Stimulated activated CD4-positive, alpha-beta T cell treated with anti-CD3 and anti-CD28 coated beads, Interleukin-12 subunit alpha, Interleukin-12 subunit beta, amount 100 ng/mL, for 4 hours (primary cell): Measurements from ENCODE around the gene CDH13.

ENCODE experiments used
- DNase-seq: peaks from one replicate; pipeline ENCODE4 v3.0.0-alpha.2; 2020

The CDH13 gene

DNA sequence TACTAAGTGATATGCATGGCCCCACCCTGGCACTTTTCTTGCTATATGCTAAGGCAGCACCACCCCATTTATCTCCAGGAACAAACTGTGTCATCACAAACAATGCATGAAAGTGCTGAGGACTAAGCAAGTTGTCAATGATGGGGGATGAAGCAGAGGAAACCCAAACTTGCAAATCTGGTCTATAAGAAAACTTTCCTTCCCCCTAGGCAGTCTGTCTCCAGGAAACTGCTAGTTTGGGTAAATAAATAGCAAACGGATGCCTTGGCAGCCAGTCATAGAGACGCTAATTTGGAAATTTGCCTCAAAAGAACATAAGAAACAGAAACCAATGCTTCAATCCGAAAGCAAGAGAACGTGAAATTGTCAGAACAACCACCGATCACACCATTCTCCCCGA lies 1175.4 kb downstream of the CDH13 start:
- no peak for DNase-seq

- no peak for DNase-seq
Measured at GRCh38 chr16:83802554-83803205, 1175.9 kb downstream of the CDH13 start.

- DNase-seq: no peak
Measured at GRCh38 chr16:83803811-83804210, 1177.0 kb downstream of the CDH13 start.

- no peak for DNase-seq
Measured at GRCh38 chr16:83804366-83804765, 1177.6 kb downstream of the CDH13 start.

- no peak for DNase-seq
Measured at GRCh38 chr16:83806036-83806435, 1179.3 kb downstream of the CDH13 start.

DNA sequence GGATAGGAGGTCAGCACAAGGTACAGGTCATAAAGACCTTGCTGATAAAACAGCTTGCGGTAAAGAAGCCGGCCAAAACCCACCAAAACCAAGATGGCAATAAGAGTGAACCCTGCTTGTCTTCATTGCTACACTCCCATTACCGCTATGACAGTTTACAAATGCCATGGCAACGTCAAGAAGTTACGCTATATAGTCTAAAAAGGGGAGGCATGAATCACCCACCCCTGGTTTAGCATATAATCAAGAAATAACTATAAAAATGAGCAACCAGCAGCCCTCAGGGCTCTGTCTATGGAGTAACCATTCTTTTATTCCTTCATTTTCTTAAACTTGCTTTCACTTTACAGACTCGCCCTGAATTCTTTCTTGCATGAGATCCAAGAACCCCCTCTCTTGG lies 1180.0 kb downstream of the CDH13 start:
- DNase-seq: no peak

DNA sequence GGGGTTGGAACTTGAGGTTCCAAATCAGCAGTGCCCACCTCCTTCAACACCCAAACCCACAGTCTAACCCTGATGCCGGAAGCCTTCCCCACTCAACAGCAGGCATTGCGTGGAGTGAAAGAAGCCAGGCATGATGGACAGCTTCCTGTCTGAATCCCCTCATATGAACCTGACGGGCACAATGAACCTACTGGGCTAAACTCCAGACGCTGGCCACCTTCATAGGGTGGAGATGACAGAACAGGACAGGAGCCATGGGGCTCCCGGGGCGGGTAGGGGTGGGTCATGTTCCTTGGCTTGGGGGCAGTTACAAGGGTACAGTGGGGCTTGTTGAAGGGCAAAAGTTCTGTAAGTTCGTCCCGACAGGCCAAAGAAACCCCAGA lies 1180.5 kb downstream of the CDH13 start:
- no peak for DNase-seq

- peak; percentile 93 for DNase-seq
Measured at GRCh38 chr16:83807710-83808572, 1181.2 kb downstream of the CDH13 start, which contains the start of gene HSBP1. Gene HSBP1 (plus strand): TSS chr16:83807978. CDS start chr16:83808077, 99 bp downstream.

DNA sequence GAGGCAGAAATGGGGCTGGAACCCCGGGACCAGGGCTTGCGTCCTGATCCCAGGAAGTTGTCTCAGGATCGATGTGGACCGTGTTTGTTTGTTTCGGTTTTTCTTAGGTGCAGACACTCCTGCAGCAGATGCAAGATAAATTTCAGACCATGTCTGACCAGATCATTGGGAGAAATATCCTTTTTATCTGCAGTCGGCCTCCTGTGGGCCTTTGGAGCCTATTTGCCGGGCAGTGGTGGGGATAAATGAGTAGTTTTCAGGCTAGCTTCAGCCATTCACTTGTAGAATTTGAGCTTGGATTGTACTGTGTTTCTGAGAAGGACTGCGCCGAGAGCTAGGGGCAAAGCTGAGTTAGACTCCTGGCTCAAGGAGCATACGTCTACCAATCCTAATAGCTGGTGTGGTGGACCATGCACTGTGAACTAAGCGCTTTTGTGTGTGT lies 1181.8 kb downstream of the CDH13 start:
- no peak for DNase-seq

GRCh38 chr16:83809092-83809491 lies 1182.3 kb downstream of the CDH13 start:
- no peak for DNase-seq

DNA sequence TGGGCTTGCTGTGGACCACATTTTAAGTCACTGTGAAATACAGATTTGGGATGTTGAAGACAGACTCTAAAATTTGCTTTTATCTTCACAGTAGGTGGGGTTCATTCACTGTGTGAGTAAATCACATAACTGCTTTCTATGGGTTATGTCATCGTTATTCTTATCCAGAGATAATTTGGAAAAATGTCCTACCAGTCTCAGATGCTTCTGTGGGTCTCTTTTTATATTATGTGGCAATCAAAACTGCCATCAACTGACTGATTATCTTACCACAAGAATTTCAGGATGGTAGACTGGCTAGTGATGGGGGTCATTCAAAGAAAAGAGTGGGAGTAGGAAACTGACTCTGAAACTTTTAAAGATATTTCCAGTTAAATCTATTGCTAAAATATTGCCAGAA lies 1184.1 kb downstream of the CDH13 start:
- DNase-seq: no peak

- DNase-seq: no peak
Measured at GRCh38 chr16:83813823-83814658, 1187.3 kb downstream of the CDH13 start.

GRCh38 chr16:83814659-83814985 lies 1187.9 kb downstream of the CDH13 start:
- DNase-seq: no peak

- DNase-seq: no peak
Measured at GRCh38 chr16:83817022-83817421, 1190.3 kb downstream of the CDH13 start.

DNA sequence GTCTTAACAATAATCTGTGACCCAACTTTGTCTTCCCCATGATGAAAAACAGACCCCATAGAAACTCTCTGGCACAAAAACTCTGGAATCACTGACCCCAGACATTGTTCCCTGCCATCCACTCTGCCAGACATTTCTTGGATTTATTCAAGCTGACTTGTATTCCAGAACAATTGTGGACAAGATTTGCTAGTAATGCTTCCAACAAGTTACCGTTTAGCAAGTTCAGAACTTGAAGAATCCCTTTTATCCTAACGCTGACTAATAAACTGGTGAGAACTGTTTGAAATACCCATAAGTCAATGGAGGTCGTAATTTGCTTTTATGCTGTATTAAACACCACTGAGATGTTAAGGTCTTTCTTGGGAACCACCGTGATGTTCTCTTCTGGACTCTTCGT lies 1191.5 kb downstream of the CDH13 start:
- DNase-seq: no peak

DNA sequence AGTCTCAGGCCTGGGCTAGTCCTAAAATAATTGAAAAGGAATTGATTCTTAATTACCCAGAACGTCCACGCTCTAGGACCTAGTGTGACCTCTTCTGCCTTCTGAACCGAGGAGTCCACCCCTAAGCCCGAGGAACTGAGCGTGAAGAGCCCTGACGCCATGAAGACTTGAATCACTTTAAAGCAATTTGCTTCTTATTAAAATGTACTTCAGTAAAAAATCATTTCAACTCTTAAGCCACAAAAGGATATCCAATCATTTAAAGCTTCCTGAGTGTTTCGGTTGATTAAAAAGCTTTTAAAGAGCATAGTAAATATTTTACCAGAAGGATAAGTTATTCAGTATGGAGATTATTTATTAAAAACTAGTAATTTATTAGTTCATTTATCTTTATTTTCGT lies 1192.6 kb downstream of the CDH13 start:
- no peak for DNase-seq

GRCh38 chr16:83826146-83826913 lies 1199.6 kb downstream of the CDH13 start:
- DNase-seq: peak; percentile 77

GRCh38 chr16:83830091-83830768 lies 1203.5 kb downstream of the CDH13 start:
- DNase-seq: no peak

DNA sequence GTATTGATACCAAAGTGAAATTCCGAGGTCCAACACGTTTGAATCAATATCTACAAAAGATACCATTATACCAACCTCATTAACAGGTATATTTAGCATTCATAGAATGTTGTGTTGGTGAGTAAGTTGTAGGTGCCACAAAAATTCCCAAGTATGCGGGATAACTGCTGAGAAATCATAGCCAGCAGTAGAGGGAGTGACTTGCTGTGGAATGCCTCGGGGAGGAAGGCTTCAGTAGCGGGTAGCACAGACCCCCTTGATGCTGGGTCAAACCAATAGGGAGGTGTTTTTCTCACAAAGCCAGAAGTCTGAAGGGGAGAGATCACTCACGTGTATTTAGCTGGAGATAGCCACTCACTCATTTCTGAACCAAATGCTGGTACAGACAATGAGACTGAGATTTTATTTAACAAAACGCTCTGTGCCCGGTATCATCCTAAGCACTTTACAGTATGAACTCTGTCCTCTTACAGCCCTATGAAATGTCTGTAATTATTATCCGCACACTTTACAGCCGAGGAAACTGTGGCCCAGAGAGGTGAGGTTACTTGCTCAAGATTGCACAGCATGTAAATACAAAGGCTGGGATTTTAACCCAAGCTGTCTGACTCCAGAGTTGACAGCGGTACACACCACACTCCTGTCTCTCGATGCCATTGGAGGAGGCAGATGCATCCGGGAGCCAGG lies 1204.1 kb downstream of the CDH13 start:
- no peak for DNase-seq

DNA sequence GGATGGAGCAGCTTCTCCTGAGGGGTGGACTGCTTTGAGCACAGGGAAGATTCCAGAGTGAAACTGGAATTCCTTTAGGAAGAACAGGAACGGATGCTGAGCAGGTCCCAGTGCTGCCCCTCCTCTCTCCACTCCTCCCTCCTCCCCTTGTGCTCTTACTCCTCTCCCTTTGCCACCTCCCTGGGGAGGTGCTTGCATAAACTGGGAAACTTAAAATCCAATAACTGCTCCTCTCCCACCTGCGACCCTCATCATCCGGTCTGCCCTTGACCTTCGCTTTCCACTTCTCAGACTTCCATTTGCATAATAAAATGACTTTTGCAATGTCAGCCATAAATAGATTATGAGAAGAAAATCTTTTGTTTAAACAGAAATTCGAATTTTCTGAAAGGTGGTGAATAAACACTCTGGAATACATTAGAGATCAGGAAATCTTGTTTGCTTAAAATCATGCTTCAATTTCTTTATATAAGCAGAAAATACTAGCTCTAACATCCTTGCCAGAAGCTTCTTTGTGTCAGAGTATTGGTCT lies 1204.8 kb downstream of the CDH13 start:
- no peak for DNase-seq

GRCh38 chr16:83833921-83834320 lies 1207.2 kb downstream of the CDH13 start:
- DNase-seq: no peak
